ENCODE results near the gene ST3GAL3. TPM values are rescaled to one million over a fixed set of nuclear protein-coding genes. Genes with fewer than 3 reads are reported as not detected.

Gene ST3GAL3
- total RNA-seq, 1 donor from 2014 or later, result 20.5 TPM

GRCh38 chr1:43802356-43802980 lies 95.1 kb downstream of the ST3GAL3 start:
- intact Hi-C loops (cut with DNase I), result no loop called here
- no peaks in the 10 kb centered on the region for H3K4me1 ChIP-seq
- H3K36me3 ChIP-seq, result no peaks in the 10 kb centered on the region
- H3K4me3 ChIP-seq, result no peak overlapping the region
- no peak for TF ChIP-seq CTCF (IDR thresholded peaks at IDR 0.05)
- DNase-seq, result no peak
- no peaks in the 10 kb centered on the region for H3K9me3 ChIP-seq
- no peaks in the 10 kb centered on the region for H3K27me3 ChIP-seq
- H3K27ac ChIP-seq, result no peak overlapping the region
- no peak for ATAC-seq

GRCh38 chr1:43803105-43803504 lies 95.8 kb downstream of the ST3GAL3 start:
- DNase-seq (no peak), ATAC-seq (no peak)
- no peak overlapping the region for H3K27ac ChIP-seq
- TF ChIP-seq CTCF (IDR thresholded peaks at IDR 0.05), result no peak
- no peaks in the 10 kb centered on the region for H3K9me3 ChIP-seq
- H3K27me3 ChIP-seq, result no peaks in the 10 kb centered on the region
- no peak overlapping the region for H3K4me3 ChIP-seq
- no peaks in the 10 kb centered on the region for H3K4me1 ChIP-seq
- intact Hi-C loops (cut with DNase I), result no loop called here
- no peaks in the 10 kb centered on the region for H3K36me3 ChIP-seq

DNA sequence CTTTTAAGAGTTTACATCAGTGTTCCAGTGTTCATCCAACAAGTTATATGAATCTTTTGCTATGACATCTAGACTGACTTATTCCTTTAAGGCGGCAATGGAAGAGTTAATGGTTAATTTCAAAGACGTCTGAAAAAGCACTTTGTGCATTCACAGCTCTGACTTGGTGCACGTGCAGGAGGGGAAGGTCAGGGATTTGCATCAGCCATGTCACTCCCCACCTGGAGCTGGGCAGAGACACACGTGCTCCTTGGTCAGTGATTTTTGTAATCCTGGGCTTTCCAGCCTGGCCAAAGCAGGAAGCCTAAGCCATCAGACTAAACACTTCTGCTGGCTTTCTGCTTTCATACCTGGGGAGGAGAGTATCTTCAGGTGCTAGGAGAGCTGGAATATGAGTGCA lies 96.3 kb downstream of the ST3GAL3 start:
- intact Hi-C loops (cut with DNase I), result no loop called here

DNA sequence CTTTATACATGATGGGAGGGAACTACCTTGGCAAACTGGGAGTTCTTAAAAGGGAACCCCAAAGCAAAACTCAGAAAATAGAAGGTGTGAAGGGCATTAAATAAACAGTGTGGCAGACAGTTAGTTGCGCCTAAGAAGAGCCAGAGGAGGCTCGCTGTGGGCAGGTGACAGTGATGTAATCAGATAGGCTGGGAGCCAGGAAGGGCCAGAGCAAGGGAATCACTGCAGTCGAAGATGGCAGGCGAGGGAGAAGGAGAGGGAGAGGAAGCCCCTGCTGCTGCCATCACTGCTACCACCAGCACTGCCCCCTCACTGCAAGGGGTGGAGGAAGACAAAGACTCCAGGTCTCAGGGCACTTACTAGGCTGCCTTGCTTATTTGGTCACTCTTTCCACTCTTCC lies 97.2 kb downstream of the ST3GAL3 start:
- Histone ChIP-seq H3K27me3 (no peaks in the 10 kb centered on the region), H3K27ac (no peak overlapping the region), H3K4me3 (no peak overlapping the region), H3K4me1 (no peaks in the 10 kb centered on the region), H3K36me3 (no peaks in the 10 kb centered on the region), H3K9me3 (no peaks in the 10 kb centered on the region)
- no peak for DNase-seq
- intact Hi-C loops (cut with DNase I), result no loop called here
- no peak for TF ChIP-seq CTCF (IDR thresholded peaks at IDR 0.05)
- ATAC-seq, result no peak

More for the DNA sequence above, 96.3 kb downstream of the ST3GAL3 start:
- Histone ChIP-seq H3K9me3 (no peaks in the 10 kb centered on the region), H3K4me1 (no peaks in the 10 kb centered on the region), H3K36me3 (no peaks in the 10 kb centered on the region), H3K4me3 (no peak overlapping the region), H3K27me3 (no peaks in the 10 kb centered on the region), H3K27ac (no peak overlapping the region)
- no peak for ATAC-seq
- DNase-seq, result no peak
- TF ChIP-seq CTCF (IDR thresholded peaks at IDR 0.05), result no peak

- Histone ChIP-seq H3K36me3 (no peaks in the 10 kb centered on the region), H3K27ac (no peak overlapping the region), H3K4me3 (no peak overlapping the region), H3K9me3 (no peaks in the 10 kb centered on the region), H3K4me1 (no peaks in the 10 kb centered on the region), H3K27me3 (no peaks in the 10 kb centered on the region)
- intact Hi-C loops (cut with DNase I), result no loop called here
- no peak for ATAC-seq
- DNase-seq, result no peak
- no peak for TF ChIP-seq CTCF (IDR thresholded peaks at IDR 0.05)
Observed at GRCh38 chr1:43805340-43805739, 98.0 kb downstream of the ST3GAL3 start.

DNA sequence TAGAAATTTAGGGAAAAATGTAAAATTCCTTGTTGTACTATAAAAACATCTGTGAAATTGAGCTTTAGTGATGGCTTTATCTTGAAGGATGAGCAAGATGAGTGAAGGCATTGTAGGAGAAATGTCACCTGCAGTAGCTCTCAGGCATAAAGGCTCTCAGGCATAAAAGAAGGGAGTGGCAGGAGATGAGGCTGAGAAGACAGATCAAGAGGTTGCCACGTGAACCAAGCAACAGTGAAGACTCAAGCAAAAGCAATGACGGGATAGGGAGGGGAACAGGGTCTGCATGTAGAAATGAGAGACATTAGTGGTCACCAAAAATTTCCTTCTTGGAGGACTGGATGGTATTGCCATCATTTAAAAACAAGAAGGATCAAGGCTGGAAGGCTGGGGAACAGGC lies 98.8 kb downstream of the ST3GAL3 start:
- Histone ChIP-seq H3K27ac (no peak overlapping the region), H3K27me3 (no peaks in the 10 kb centered on the region), H3K4me1 (no peaks in the 10 kb centered on the region), H3K4me3 (no peak overlapping the region), H3K36me3 (no peaks in the 10 kb centered on the region), H3K9me3 (no peaks in the 10 kb centered on the region)
- TF ChIP-seq CTCF (IDR thresholded peaks at IDR 0.05), result no peak
- no peak for ATAC-seq
- intact Hi-C loops (cut with DNase I), result no loop called here
- no peak for DNase-seq

All from upper lobe of right lung (tissue), 1 donor.